ENCODE measurements around the gene SNAP25. TPM values are rescaled to one million over a fixed set of nuclear protein-coding genes. Genes with fewer than 3 reads are reported as not detected.
A peak's percentile ranks its signal among the peaks of the same experiment; 100 is the strongest.

The SNAP25 gene
- total RNA-seq, 1 experiment from 2014 or later: 0.39 TPM

- no peak for TF ChIP-seq FOSL1 (IDR thresholded peaks at IDR 0.05; ENCODE audit: low read depth)
- no peak for TF ChIP-seq CBX3 (IDR thresholded peaks at IDR 0.05; ENCODE audit: low read depth)
- TF ChIP-seq YY1 (IDR thresholded peaks at IDR 0.05; ENCODE audit: extremely low read depth, insufficient replicate concordance, low read depth, low read length): peak; percentile 91
- no peak for TF ChIP-seq ZFX (IDR thresholded peaks at IDR 0.05)
These were observed at the start of gene SNAP25 (continued) for GRCh38 chr20:10218536-10219451.

GRCh38 chr20:10169752-10170151, 48.9 kb upstream of the SNAP25 start:
- no peak overlapping the region for H3K27ac ChIP-seq (ENCODE audit: low read depth, low read length)
- ChIA-PET CTCF (no interaction called here), RAD21 (ENCODE audit: low non-redundant PET in 1 of 2, low total read pairs in 2 of 2, uncharacterized antibody in 2 of 2, unreplicated experiment in 2 of 2) (no interaction called here), POLR2A (no interaction called here)
- no peaks in the 10 kb centered on the region for H4K20me1 ChIP-seq (ENCODE audit: insufficient read depth)
- H3K79me2 ChIP-seq (ENCODE audit: insufficient read depth, low read length): no peaks in the 10 kb centered on the region
- H3K4me1 ChIP-seq (ENCODE audit: control insufficient read depth in 1 of 2, insufficient read depth in 2 of 2, low read length in 2 of 2): peaks cover 0 to 6% of the 10 kb centered on the region in 2 experiments; a peak in 1 of 4 replicates
- no peak overlapping the region for H2AFZ ChIP-seq (ENCODE audit: low read depth, low read length, poor library complexity, severe bottlenecking)
- H3K36me3 ChIP-seq (ENCODE audit: control insufficient read depth in 1 of 2, insufficient read depth in 2 of 2, low read length in 2 of 2): no peaks in the 10 kb centered on the region
- BruUV-seq (replicated peaks): no TSS peak
- no peak overlapping the region for H3K4me2 ChIP-seq (ENCODE audit: low read length)
- H3K9me2 ChIP-seq (ENCODE audit: insufficient read depth): no peaks in the 10 kb centered on the region
- H3K27me3 ChIP-seq (ENCODE audit: insufficient read depth, low read length): no peaks in the 10 kb centered on the region
- no peak overlapping the region for H3K4me3 ChIP-seq (replicated peaks in 1 of 2; ENCODE audit: low read depth in 1 of 2, low read length in 2 of 2)
- intact Hi-C loops (cut with micrococcal nuclease): no loop called here
- no peaks in the 10 kb centered on the region for H3K9me3 ChIP-seq (ENCODE audit: control insufficient read depth in 1 of 2, insufficient read depth in 1 of 2, low read depth in 1 of 2, low read length in 2 of 2)
- no peak for DNase-seq (ENCODE audit: low read depth, low spot score)
- H3K9ac ChIP-seq (ENCODE audit: low read length): no peak overlapping the region
- no peak for ATAC-seq
- TF ChIP-seq ZFX (IDR thresholded peaks at IDR 0.05) (no peak), EZH2 (IDR thresholded peaks at IDR 0.05) (no peak), ATF3 (IDR thresholded peaks at IDR 0.05) (no peak), FOSL1 (IDR thresholded peaks at IDR 0.05; ENCODE audit: low read depth) (no peak), ZBTB33 (IDR thresholded peaks at IDR 0.05; ENCODE audit: extremely low read depth, insufficient replicate concordance, low read length) (no peak), EZH2phosphoT487 (IDR thresholded peaks at IDR 0.05; ENCODE audit: borderline replicate concordance) (no peak), EGR1 (IDR thresholded peaks at IDR 0.05; ENCODE audit: low read depth) (no peak), SIN3A (IDR thresholded peaks at IDR 0.05; ENCODE audit: low read depth) (no peak), POLR2AphosphoS5 (IDR thresholded peaks at IDR 0.05; ENCODE audit: low read depth, low read length) (no peak), TCF7L2 (IDR thresholded peaks at IDR 0.05; ENCODE audit: borderline replicate concordance, extremely low read depth, insufficient read depth, insufficient read length) (no peak), POLR2A (IDR thresholded peaks at IDR 0.05; ENCODE audit: borderline replicate concordance, extremely low read depth, insufficient read depth, insufficient read length) (no peak), RAD21 (IDR thresholded peaks at IDR 0.05; ENCODE audit: low read depth) (no peak), YY1 (IDR thresholded peaks at IDR 0.05; ENCODE audit: extremely low read depth, insufficient replicate concordance, low read depth, low read length) (no peak), CTCF (IDR thresholded peaks at IDR 0.05 in 2 of 3, conservative IDR thresholded peaks at IDR 0.05 in 1 of 3; ENCODE audit: borderline replicate concordance in 1 of 3, insufficient read depth in 1 of 3, low read depth in 2 of 3, low read length in 2 of 3) (no peak), ELF1 (IDR thresholded peaks at IDR 0.05; ENCODE audit: borderline replicate concordance, low read depth) (no peak), MAX (IDR thresholded peaks at IDR 0.05) (no peak)
